ENCODE data around the gene C10orf67. TPM values are rescaled to one million over a fixed set of nuclear protein-coding genes. Genes with fewer than 3 reads are reported as not detected.

C10orf67 gene
- total RNA-seq, 2 experiments from 2014 or later: not detected

- no peak for TF ChIP-seq EZH2phosphoT487 (IDR thresholded peaks at IDR 0.05; ENCODE audit: borderline replicate concordance, low read depth, low read length)
- TF ChIP-seq, protein P1, sequence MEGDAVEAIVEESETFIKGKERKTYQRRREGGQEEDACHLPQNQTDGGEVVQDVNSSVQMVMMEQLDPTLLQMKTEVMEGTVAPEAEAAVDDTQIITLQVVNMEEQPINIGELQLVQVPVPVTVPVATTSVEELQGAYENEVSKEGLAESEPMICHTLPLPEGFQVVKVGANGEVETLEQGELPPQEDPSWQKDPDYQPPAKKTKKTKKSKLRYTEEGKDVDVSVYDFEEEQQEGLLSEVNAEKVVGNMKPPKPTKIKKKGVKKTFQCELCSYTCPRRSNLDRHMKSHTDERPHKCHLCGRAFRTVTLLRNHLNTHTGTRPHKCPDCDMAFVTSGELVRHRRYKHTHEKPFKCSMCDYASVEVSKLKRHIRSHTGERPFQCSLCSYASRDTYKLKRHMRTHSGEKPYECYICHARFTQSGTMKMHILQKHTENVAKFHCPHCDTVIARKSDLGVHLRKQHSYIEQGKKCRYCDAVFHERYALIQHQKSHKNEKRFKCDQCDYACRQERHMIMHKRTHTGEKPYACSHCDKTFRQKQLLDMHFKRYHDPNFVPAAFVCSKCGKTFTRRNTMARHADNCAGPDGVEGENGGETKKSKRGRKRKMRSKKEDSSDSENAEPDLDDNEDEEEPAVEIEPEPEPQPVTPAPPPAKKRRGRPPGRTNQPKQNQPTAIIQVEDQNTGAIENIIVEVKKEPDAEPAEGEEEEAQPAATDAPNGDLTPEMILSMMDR (conservative IDR thresholded peaks at IDR 0.05; ENCODE audit: low read length): no peak
- H3K9me3 ChIP-seq (ENCODE audit: low read length): no peaks in the 10 kb centered on the region
- POLR2A ChIA-PET: interaction anchor here (0.6 kb wide), 1 partner anchor 31 kb away, joined by 3 read pairs; no protein-coding TSS in a partner anchor
- DNase-seq (ENCODE audit: low spot score): no peak
- intact Hi-C loops (cut with micrococcal nuclease; ENCODE audit: unreplicated experiment): no loop called here
- H3K4me3 ChIP-seq (ENCODE audit: low read depth, low read length, poor library complexity, severe bottlenecking): no peak overlapping the region
- BruUV-seq (replicated peaks): no TSS peak
- H3K4me2 ChIP-seq (ENCODE audit: low read length): no peak overlapping the region
- H4K20me1 ChIP-seq (ENCODE audit: insufficient read depth, low read length): no peaks in the 10 kb centered on the region
- CTCF ChIA-PET (ENCODE audit: unreplicated experiment): no interaction called here
- H2AFZ ChIP-seq (ENCODE audit: low read length): no peak overlapping the region
- H3K36me3 ChIP-seq (ENCODE audit: insufficient read depth, low read length): no peaks in the 10 kb centered on the region
- H3K4me1 ChIP-seq (ENCODE audit: insufficient read depth, low read length, poor library complexity, severe bottlenecking): no peaks in the 10 kb centered on the region
- no peaks in the 10 kb centered on the region for H3K79me2 ChIP-seq (ENCODE audit: insufficient read depth, low read depth, low read length)
- no peak overlapping the region for H3K27ac ChIP-seq (ENCODE audit: low read depth, low read length, poor library complexity, severe bottlenecking)
- no peaks in the 10 kb centered on the region for H3K9me2 ChIP-seq (ENCODE audit: insufficient read depth, low read length)
These were observed 1.3 kb upstream of the C10orf67 start for GRCh38 chr10:23345861-23346260.

GRCh38 chr10:23343591-23344240, 881 bp downstream of the C10orf67 start:
- CTCF ChIA-PET (ENCODE audit: unreplicated experiment): no interaction called here
- DNase-seq (ENCODE audit: low spot score): no peak
- BruUV-seq (replicated peaks): no TSS peak

More at GRCh38 chr10:23343591-23344240, 881 bp downstream of the C10orf67 start:
- no peaks in the 10 kb centered on the region for H3K79me2 ChIP-seq (ENCODE audit: insufficient read depth, low read depth, low read length)
- no peaks in the 10 kb centered on the region for H4K20me1 ChIP-seq (ENCODE audit: insufficient read depth, low read length)
- POLR2A ChIA-PET: interaction anchor here (1.5 kb wide), 1 partner anchor 17 kb away, joined by 4 read pairs; no protein-coding TSS in a partner anchor
- H3K9me3 ChIP-seq (ENCODE audit: low read length): no peaks in the 10 kb centered on the region
- H3K27ac ChIP-seq (ENCODE audit: low read depth, low read length, poor library complexity, severe bottlenecking): no peak overlapping the region
- no peak overlapping the region for H3K4me2 ChIP-seq (ENCODE audit: low read length)
- no peaks in the 10 kb centered on the region for H3K36me3 ChIP-seq (ENCODE audit: insufficient read depth, low read length)
- H3K4me3 ChIP-seq (ENCODE audit: low read depth, low read length, poor library complexity, severe bottlenecking): no peak overlapping the region
- intact Hi-C loops (cut with micrococcal nuclease; ENCODE audit: unreplicated experiment): no loop called here
- H2AFZ ChIP-seq (ENCODE audit: low read length): no peak overlapping the region
- H3K4me1 ChIP-seq (ENCODE audit: insufficient read depth, low read length, poor library complexity, severe bottlenecking): no peaks in the 10 kb centered on the region
- H3K9me2 ChIP-seq (ENCODE audit: insufficient read depth, low read length): no peaks in the 10 kb centered on the region
- TF ChIP-seq, protein P1 (conservative IDR thresholded peaks at IDR 0.05; ENCODE audit: low read length): no peak
- no peak for TF ChIP-seq EZH2phosphoT487 (IDR thresholded peaks at IDR 0.05; ENCODE audit: borderline replicate concordance, low read depth, low read length)

Data from OCI-LY7 (cell line).